Right cardiac atrium (tissue), 5 donors: ENCODE results near the gene AK9. TPM values are rescaled to one million over a fixed set of nuclear protein-coding genes. Genes with fewer than 3 reads are reported as not detected.
A peak's percentile ranks its signal among the peaks of the same experiment; 100 is the strongest.

Experiments used
- ATAC-seq, 2 donors: fragments of 200-7000 bp; cut with Tn5 transposase; one replicate each; pipeline versions ENCODE4 v1.8.0 to v1.9.1; 2020; ENCODE audit warnings: moderate library complexity in 2 of 2, mild to moderate bottlenecking in 1 of 2
- DNase-seq, 3 donors: peaks; one replicate each; pipeline ENCODE4 v3.0.0-alpha.2; 2020
- H3K27ac ChIP-seq: one replicate; pipeline ENCODE4 v1.5.1; 2013; ENCODE audit warnings: mild to moderate bottlenecking, low read length, control low read depth, moderate library complexity
- H3K27me3 ChIP-seq: one replicate; pipeline ENCODE4 v1.6.1; 2013; ENCODE audit not compliant: control insufficient read depth, insufficient read depth
- H3K4me1 ChIP-seq: one replicate; pipeline ENCODE4 v1.6.1; 2013; ENCODE audit warnings: low read length; ENCODE audit not compliant: control insufficient read depth, insufficient read depth
- H3K4me3 ChIP-seq: one replicate; pipeline ENCODE4 v1.5.1; 2013; ENCODE audit warnings: low read length, control low read depth
- H3K9me3 ChIP-seq: one replicate; pipeline ENCODE4 v1.6.1; 2013; ENCODE audit warnings: low read length; ENCODE audit not compliant: control insufficient read depth
- WGBS: extraction: QIAGEN DNeasy Blood & Tissue Kit; methylation state at CpG from one replicate; pipeline ENCODE4 v1.1.7; 2013; 5-methylcytosine and 5-hydroxymethylcytosine counted together
- intact Hi-C, 4 donors: fragments of 100-400 bp; cut with DNase I; formaldehyde crosslinking; loops; one replicate each; pipeline versions ENCODE4 v1.11.0 to v1.14.0; 2022 to 2023
- polyA plus RNA-seq: library from polyadenylated mRNA; stranded (reverse); fragments of 200-250 nt; gene quantifications from one replicate; pipeline ENCODE4 v1.2.3, GENCODE V29; 2013
- total RNA-seq, 4 donors: library from RNA; stranded (reverse); fragmentation: NEBNext Ultra II Directional; extraction: Animal tissue kit (Norgen Biotek cat#: 25700); gene quantifications; one replicate each; pipeline ENCODE4 v1.2.1, GENCODE V29; 2021
- donor health status: healthy with polysubstance abuse.
- donor health status: DM: no; HTN: yes; CAD: no.
- donor health status: DM: no; HTN: no; CAD: no.
- donor health status: DM: no; HTN: yes; CAD: no; lungs with severe emphysema.
- donor health status: DM: yes; HTN: yes; CAD: no.

The AK9 gene
- total and polyA plus RNA-seq, 5 donors, result 8.3 to 13.2 (median 12.4) TPM

- Histone ChIP-seq H3K27ac (no peak overlapping the region), H3K9me3 (no peaks in the 10 kb centered on the region), H3K27me3 (no peaks in the 10 kb centered on the region), H3K4me1 (no peaks in the 10 kb centered on the region), H3K4me3 (peak overlapping the region; percentile 56)
- no peak for DNase-seq
- intact Hi-C loops, result no loop called here
- WGBS, result 8% methylated on average over 38 of the region's 38 CpGs
- ATAC-seq, result peak in 1 of 2 donors; percentile 9
Observed at GRCh38 chr6:109456111-109456583, 234.9 kb downstream of the AK9 start.

DNA sequence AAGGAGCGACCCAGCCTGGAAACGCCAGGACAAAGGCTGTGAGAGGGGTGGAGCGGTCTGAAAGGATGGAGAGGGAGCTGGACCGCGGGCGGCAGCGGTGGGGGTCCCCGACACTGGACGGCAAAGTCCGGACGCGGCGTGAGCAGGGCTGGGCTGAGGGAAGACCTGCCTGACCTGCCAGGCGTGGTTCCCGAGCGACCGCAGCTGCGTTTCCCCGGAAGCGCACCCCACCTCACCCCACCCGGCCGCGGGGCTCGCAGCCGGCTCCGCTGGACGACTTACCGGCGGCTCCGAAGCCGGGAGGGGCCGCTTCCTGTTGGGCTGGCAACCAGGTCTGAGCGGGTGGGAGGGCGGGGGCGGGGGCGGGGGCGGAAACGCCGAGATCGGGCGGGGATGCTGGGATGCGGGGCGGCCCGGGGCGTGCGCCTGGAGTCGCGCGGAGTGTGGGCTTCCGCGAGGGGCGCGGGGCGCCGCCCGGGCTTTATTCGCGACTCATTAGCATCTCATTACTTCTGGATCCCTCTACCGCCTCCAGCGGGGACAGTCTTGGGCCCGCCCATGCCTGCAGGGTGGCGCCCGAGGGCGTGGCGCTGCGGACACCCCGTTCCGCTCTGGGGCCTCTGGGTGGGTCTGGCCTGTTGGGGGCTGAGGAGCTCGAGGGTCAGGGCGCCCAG lies 235.4 kb downstream of the AK9 start, which contains the start of gene MICAL1:
Gene MICAL1, minus strand, starts transcription at position 336 of the 674 bp plus-strand sequence. CDS start 1,576 bp downstream, outside the sequence.
- peak; percentile 85 for ATAC-seq
- H3K9me3 ChIP-seq, result no peaks in the 10 kb centered on the region
- peak within 1 kb of the TSS; percentile 3 for H3K27ac ChIP-seq
- H3K27me3 ChIP-seq, result no peaks in the 10 kb centered on the region
- no peaks in the 10 kb centered on the region for H3K4me1 ChIP-seq
- intact Hi-C loops, result no loop called here
- H3K4me3 ChIP-seq, result peak within 1 kb of the TSS; percentile 56
- DNase-seq, result peak; percentile 80 to 90 (median 89)
- under 1% methylated on average over 70 of the region's 70 CpGs for WGBS

GRCh38 chr6:109454496-109455436 lies 236.2 kb downstream of the AK9 start:
- intact Hi-C loops, result no loop called here

GRCh38 chr6:109453594-109454495 lies 237.2 kb downstream of the AK9 start:
- 92% methylated on average over 27 of the region's 27 CpGs for WGBS
- ATAC-seq (no peak), DNase-seq (peak in 2 of 3 donors; percentile 49 to 71)
- H3K27ac ChIP-seq, result no peak overlapping the region
- H3K4me3 ChIP-seq, result no peak overlapping the region
- H3K9me3 ChIP-seq, result no peaks in the 10 kb centered on the region
- intact Hi-C loops, result no loop called here
- H3K27me3 ChIP-seq, result no peaks in the 10 kb centered on the region
- no peaks in the 10 kb centered on the region for H3K4me1 ChIP-seq

More at GRCh38 chr6:109454496-109455436, 236.2 kb downstream of the AK9 start:
- peak overlapping the region; percentile 56 for H3K4me3 ChIP-seq
- WGBS, result 7% methylated on average over 48 of the region's 48 CpGs
- H3K27me3 ChIP-seq, result no peaks in the 10 kb centered on the region
- no peaks in the 10 kb centered on the region for H3K9me3 ChIP-seq
- ATAC-seq (peak; percentile 17), DNase-seq (peak in 1 of 3 donors; percentile 70)
- H3K27ac ChIP-seq, result peak overlapping the region; percentile 3
- H3K4me1 ChIP-seq, result no peaks in the 10 kb centered on the region

- intact Hi-C loops, result no loop called here
- DNase-seq (no peak), ATAC-seq (no peak)
- Histone ChIP-seq H3K4me3 (no peak overlapping the region), H3K4me1 (no peaks in the 10 kb centered on the region), H3K27ac (no peak overlapping the region), H3K27me3 (no peaks in the 10 kb centered on the region), H3K9me3 (no peaks in the 10 kb centered on the region)
- WGBS, result 91% methylated on average over 2 of the region's 2 CpGs
Observed at GRCh38 chr6:109453156-109453555, 237.8 kb downstream of the AK9 start.

DNA sequence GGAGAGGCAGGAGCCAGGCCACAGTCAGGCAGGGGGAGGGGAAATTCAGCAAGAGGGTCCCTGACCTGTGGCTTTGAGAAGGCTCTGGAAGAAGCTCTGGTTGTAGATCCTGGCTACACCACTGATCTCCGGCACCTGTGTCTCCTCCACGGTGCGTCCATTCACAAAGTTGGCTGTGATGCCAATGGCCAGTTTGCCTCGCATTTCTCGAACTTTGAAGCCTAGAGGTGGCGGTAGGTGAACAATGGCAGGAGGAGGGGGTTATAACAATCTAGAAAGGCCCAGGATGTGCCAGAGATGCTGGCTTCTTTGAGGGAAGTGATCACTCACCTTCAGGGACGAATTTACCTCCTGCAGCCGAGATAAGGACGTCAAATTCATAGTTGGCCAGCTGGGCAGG lies 238.8 kb downstream of the AK9 start:
- intact Hi-C loops, result no loop called here
- H3K4me1 ChIP-seq, result no peaks in the 10 kb centered on the region
- H3K27me3 ChIP-seq, result no peaks in the 10 kb centered on the region
- no peak overlapping the region for H3K27ac ChIP-seq
- no peaks in the 10 kb centered on the region for H3K9me3 ChIP-seq
- H3K4me3 ChIP-seq, result no peak overlapping the region
- 90% methylated on average over 9 of the region's 9 CpGs for WGBS
- ATAC-seq (no peak), DNase-seq (no peak)

- Histone ChIP-seq H3K27ac (no peak overlapping the region), H3K4me1 (no peaks in the 10 kb centered on the region), H3K9me3 (no peaks in the 10 kb centered on the region), H3K27me3 (no peaks in the 10 kb centered on the region), H3K4me3 (no peak overlapping the region)
- no peak for DNase-seq
- no peak for ATAC-seq
- intact Hi-C loops, result no loop called here
- 96% methylated on average over 7 of the region's 7 CpGs for WGBS
Observed at GRCh38 chr6:109451376-109451775, 239.6 kb downstream of the AK9 start.

GRCh38 chr6:109450801-109451200 lies 240.2 kb downstream of the AK9 start:
- DNase-seq (no peak), ATAC-seq (no peak)
- Histone ChIP-seq H3K27me3 (no peaks in the 10 kb centered on the region), H3K4me3 (no peak overlapping the region), H3K4me1 (no peaks in the 10 kb centered on the region), H3K9me3 (no peaks in the 10 kb centered on the region), H3K27ac (no peak overlapping the region)
- intact Hi-C loops, result no loop called here
- 80% methylated on average over 3 of the region's 3 CpGs for WGBS

DNA sequence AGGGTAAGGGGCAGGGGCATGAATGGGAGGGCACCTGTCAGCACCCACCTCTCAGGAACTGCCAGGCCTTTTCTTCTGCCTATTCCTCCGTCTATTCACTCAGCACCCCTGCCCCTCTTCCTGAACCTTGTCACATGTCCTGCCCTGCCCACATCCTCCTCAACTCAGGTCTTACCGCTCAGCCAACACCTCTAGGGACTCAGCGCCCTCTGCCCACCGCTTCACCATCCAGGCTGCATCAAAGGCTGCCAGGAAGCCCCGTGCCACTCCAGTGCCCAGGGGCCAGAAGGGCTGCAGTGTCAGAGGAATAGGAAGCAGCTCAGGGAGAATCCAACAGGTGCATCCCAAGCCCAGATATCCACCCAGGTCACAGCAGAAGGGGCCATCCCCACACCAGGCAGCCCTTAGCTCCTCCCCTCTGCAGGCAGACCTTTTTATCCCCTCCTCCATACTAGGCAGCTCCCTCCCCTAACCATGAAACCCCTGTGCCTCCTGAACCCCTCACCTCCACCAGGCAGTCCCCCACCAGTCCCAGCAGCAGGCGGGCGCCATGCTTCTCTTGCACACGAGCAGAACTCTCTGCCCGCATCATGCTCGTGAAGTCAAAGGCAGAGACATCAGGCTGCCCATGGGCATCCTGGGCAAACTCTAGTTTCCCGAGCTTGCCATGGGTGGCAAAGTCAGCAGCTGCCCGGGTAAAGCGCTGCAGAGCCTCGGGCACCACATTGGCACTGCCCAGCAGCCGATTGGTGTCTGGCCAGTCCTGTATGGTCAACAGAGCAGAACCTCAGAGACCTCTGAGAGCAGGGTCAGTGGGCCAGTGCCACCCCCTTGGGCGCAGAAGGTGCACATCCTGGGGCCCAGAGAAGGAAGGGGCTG lies 241.0 kb downstream of the AK9 start:
- ATAC-seq (no peak), DNase-seq (peak in 1 of 3 donors; percentile 60)
- Histone ChIP-seq H3K4me3 (no peak overlapping the region), H3K4me1 (no peaks in the 10 kb centered on the region), H3K27ac (no peak overlapping the region), H3K9me3 (no peaks in the 10 kb centered on the region), H3K27me3 (no peaks in the 10 kb centered on the region)
- WGBS, result 84% methylated on average over 16 of the region's 16 CpGs
- intact Hi-C loops, result no loop called here
